Trophoblast cell (in vitro differentiated cells and primary cell): ENCODE measurements around the gene MCM8.

Experiments used
- DNase-seq, 2 donors: peaks; one replicate each; pipeline ENCODE4 v3.0.0-alpha.2; 2016
- H2AFZ ChIP-seq: 2 replicates; pipeline ENCODE4 v1.6.1; 2013; ENCODE audit warnings: low read length, moderate library complexity, mild to moderate bottlenecking; ENCODE audit not compliant: insufficient read depth, poor library complexity
- H2AK5ac ChIP-seq: 2 replicates; pipeline ENCODE4 v1.6.1; 2013; ENCODE audit warnings: mild to moderate bottlenecking, low read length
- H2BK120ac ChIP-seq: 2 replicates; pipeline ENCODE4 v1.6.1; 2013; ENCODE audit warnings: low read length, mild to moderate bottlenecking, moderate library complexity; ENCODE audit not compliant: insufficient read depth, poor library complexity
- H2BK12ac ChIP-seq: 2 replicates; pipeline ENCODE4 v1.6.1; 2013; ENCODE audit warnings: mild to moderate bottlenecking, low read length, moderate library complexity
- H2BK5ac ChIP-seq: 2 replicates; pipeline ENCODE4 v1.6.1; 2013; ENCODE audit warnings: low read length, low read depth, moderate library complexity, mild to moderate bottlenecking; ENCODE audit not compliant: poor library complexity
- H3K14ac ChIP-seq: 2 replicates; pipeline ENCODE4 v1.6.1; 2013; ENCODE audit warnings: mild to moderate bottlenecking, low read length
- H3K18ac ChIP-seq: 2 replicates; pipeline ENCODE4 v1.6.1; 2013; ENCODE audit warnings: mild to moderate bottlenecking, low read length
- H3K23ac ChIP-seq: 2 replicates; pipeline ENCODE4 v1.6.1; 2013; ENCODE audit warnings: low read length
- H3K27ac ChIP-seq: 2 replicates; pipeline ENCODE4 v1.5.1; 2013; ENCODE audit warnings: low read depth, mild to moderate bottlenecking, inconsistent platforms, low read length, moderate library complexity
- H3K27me3 ChIP-seq: 2 replicates; pipeline ENCODE4 v1.6.1; 2013; ENCODE audit warnings: inconsistent platforms, mild to moderate bottlenecking, low read length, moderate library complexity; ENCODE audit not compliant: insufficient read depth
- H3K36me3 ChIP-seq, 2 experiments: 1 replicate in 1 of 2; 2 replicates in 1 of 2; pipeline ENCODE4 v1.6.1; 2013; ENCODE audit warnings: low read length in 2 of 2, mild to moderate bottlenecking in 2 of 2, moderate library complexity in 1 of 2; ENCODE audit not compliant: insufficient read depth in 2 of 2, control insufficient read depth in 1 of 2
- H3K4ac ChIP-seq: 2 replicates; pipeline ENCODE4 v1.6.1; 2013; ENCODE audit warnings: low read depth, mild to moderate bottlenecking, low read length, moderate library complexity
- H3K4me1 ChIP-seq, 2 experiments: 1 replicate in 1 of 2; 2 replicates in 1 of 2; pipeline ENCODE4 v1.6.1; 2013; ENCODE audit warnings: low read length in 2 of 2, mild to moderate bottlenecking in 2 of 2, moderate library complexity in 1 of 2; ENCODE audit not compliant: insufficient read depth in 2 of 2, control insufficient read depth in 1 of 2
- H3K4me2 ChIP-seq: 2 replicates; pipeline ENCODE4 v1.6.1; 2013; ENCODE audit warnings: inconsistent platforms, mild to moderate bottlenecking, low read length, moderate library complexity
- H3K4me3 ChIP-seq: 2 replicates; pipeline ENCODE4 v1.5.1; 2013; ENCODE audit warnings: mild to moderate bottlenecking, low read depth, low read length, inconsistent platforms
- H3K79me1 ChIP-seq: one replicate; pipeline ENCODE4 v1.6.1; 2013; ENCODE audit warnings: low read length
- H3K79me2 ChIP-seq: 2 replicates; pipeline ENCODE4 v1.6.1; 2013; ENCODE audit warnings: low read length, mild to moderate bottlenecking; ENCODE audit not compliant: control insufficient read depth, insufficient read depth, poor library complexity
- H3K9ac ChIP-seq: 2 replicates; pipeline ENCODE4 v1.6.1; 2013; ENCODE audit warnings: mild to moderate bottlenecking, low read length
- H3K9me3 ChIP-seq: 2 replicates; pipeline ENCODE4 v1.6.1; 2013; ENCODE audit warnings: low read depth, mild to moderate bottlenecking, control low read depth, inconsistent platforms, low read length; ENCODE audit not compliant: insufficient read depth
- H4K12ac ChIP-seq: 2 replicates; pipeline ENCODE4 v1.6.1; 2013; ENCODE audit warnings: low read depth, mild to moderate bottlenecking, low read length, moderate library complexity
- H4K8ac ChIP-seq: 2 replicates; pipeline ENCODE4 v1.6.1; 2013; ENCODE audit warnings: low read depth, mild to moderate bottlenecking, low read length, moderate library complexity
- H4K91ac ChIP-seq: one replicate; pipeline ENCODE4 v1.6.1; 2013; ENCODE audit warnings: low read depth, mild to moderate bottlenecking, low read length, moderate library complexity
- WGBS: extraction: QIAGEN DNeasy Blood & Tissue Kit; methylation state at CpG from one replicate; pipeline ENCODE4 v1.1.7; 2013; ENCODE audit warnings: missing lambda C conversion rate; ENCODE audit not compliant: insufficient read length, insufficient coverage; ENCODE audit errors: extremely low coverage; 5-methylcytosine and 5-hydroxymethylcytosine counted together

MCM8 gene

DNA sequence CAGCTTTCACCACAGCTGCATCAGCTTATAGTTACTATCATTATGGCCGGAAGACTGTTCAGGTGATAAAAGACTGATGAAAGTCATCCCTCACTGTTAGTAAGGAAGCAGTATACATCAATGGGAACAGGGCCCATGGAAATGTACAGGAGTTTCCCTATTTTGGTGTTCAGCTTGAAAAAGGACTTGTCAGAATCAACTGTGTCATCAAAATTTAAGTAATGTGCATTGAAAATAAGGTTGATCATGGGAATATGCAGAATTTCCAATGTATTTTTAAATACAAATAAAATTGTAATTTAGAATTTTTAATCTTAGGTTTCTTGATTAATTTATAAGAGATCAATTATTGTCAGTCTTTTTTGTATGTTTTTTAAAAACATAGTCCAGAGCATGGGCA lies 86.6 kb downstream of the MCM8 start:
- H3K27ac ChIP-seq: no peak overlapping the region
- no peak overlapping the region for H4K91ac ChIP-seq
- H3K79me2 ChIP-seq: no peaks in the 10 kb centered on the region
- no peak overlapping the region for H2AFZ ChIP-seq
- no peak overlapping the region for H3K14ac ChIP-seq
- no peaks in the 10 kb centered on the region for H3K9me3 ChIP-seq
- no peak overlapping the region for H2BK120ac ChIP-seq
- H3K9ac ChIP-seq: no peak overlapping the region
- H3K4me1 ChIP-seq: no peaks in the 10 kb centered on the region
- no peak overlapping the region for H3K4ac ChIP-seq
- no CpG with 5 or more reads among the region's 1 CpG for WGBS
- no peak overlapping the region for H3K23ac ChIP-seq
- H3K4me2 ChIP-seq: no peak overlapping the region
- H3K27me3 ChIP-seq: no peaks in the 10 kb centered on the region
- no peak overlapping the region for H2BK12ac ChIP-seq
- no peak overlapping the region for H3K18ac ChIP-seq
- H3K4me3 ChIP-seq: no peak overlapping the region
- H2BK5ac ChIP-seq: no peak overlapping the region
- no peak for DNase-seq
- H3K79me1 ChIP-seq: no peaks in the 10 kb centered on the region
- no peak overlapping the region for H4K12ac ChIP-seq
- no peak overlapping the region for H2AK5ac ChIP-seq
- no peak overlapping the region for H4K8ac ChIP-seq
- H3K36me3 ChIP-seq: peaks cover 24 to 35% of the 10 kb centered on the region in 2 experiments

DNA sequence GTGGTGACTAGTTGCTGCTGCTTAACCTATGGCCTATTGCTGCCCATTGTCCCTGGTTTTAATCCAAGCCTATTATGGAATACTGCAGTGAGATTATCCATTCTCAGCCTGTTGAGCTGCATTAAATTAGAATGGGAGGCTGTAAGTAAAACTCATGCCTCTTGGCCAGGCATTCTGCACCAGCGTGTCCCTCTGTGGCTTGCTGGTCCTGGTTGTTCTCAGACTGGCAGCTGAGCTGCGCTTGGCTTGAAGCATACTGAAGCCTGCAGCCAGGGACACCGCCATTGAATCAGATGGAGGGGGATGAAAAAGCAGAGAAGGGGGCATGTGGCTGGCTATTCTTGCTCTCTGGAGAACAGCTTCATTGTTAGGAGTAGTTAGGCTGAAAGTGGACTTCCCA lies 87.8 kb downstream of the MCM8 start:
- Histone ChIP-seq H3K79me2 (no peaks in the 10 kb centered on the region), H3K23ac (no peak overlapping the region), H3K4me1 (no peaks in the 10 kb centered on the region), H2BK120ac (no peak overlapping the region), H3K36me3 (peaks cover 30 to 39% of the 10 kb centered on the region in 2 experiments), H3K27me3 (no peaks in the 10 kb centered on the region), H3K79me1 (no peaks in the 10 kb centered on the region), H3K9me3 (no peaks in the 10 kb centered on the region), H4K12ac (no peak overlapping the region), H2BK5ac (no peak overlapping the region), H2AK5ac (no peak overlapping the region), H3K9ac (no peak overlapping the region), H3K4me2 (no peak overlapping the region), H3K18ac (no peak overlapping the region), H4K91ac (no peak overlapping the region), H3K4ac (no peak overlapping the region), H4K8ac (no peak overlapping the region), H3K27ac (no peak overlapping the region), H2AFZ (no peak overlapping the region), H2BK12ac (no peak overlapping the region), H3K4me3 (no peak overlapping the region), H3K14ac (no peak overlapping the region)
- WGBS: no CpG with 5 or more reads among the region's 3 CpGs
- DNase-seq: no peak

DNA sequence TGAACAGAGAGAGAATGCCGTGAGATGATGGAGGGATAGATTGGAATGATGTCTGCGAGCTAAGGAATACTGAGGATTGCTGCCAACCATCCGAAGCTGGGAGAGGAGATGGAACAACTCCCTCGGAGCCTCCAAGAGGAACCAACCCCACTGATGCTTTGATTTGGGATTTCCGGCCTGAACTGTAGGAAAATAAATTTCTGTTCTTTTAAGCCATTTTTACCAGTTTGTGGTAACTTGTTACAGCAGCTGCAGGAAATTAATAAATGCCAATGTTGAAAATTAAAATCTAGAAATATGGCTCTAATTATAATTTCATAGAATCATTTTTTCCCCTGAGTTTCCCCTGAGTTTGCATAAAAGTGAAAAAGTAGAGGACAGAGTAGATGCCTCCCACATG lies 89.3 kb downstream of the MCM8 start:
- no CpG with 5 or more reads among the region's 5 CpGs for WGBS
- Histone ChIP-seq H2AFZ (no peak overlapping the region), H3K79me1 (no peaks in the 10 kb centered on the region), H3K27ac (no peak overlapping the region), H2BK5ac (no peak overlapping the region), H3K4me3 (no peak overlapping the region), H2AK5ac (no peak overlapping the region), H3K9ac (no peak overlapping the region), H3K4me1 (no peaks in the 10 kb centered on the region), H3K36me3 (peaks cover 29 to 37% of the 10 kb centered on the region in 2 experiments), H3K79me2 (no peaks in the 10 kb centered on the region), H2BK120ac (no peak overlapping the region), H4K12ac (no peak overlapping the region), H3K14ac (no peak overlapping the region), H3K9me3 (peaks cover 1% of the 10 kb centered on the region), H3K27me3 (no peaks in the 10 kb centered on the region), H4K91ac (no peak overlapping the region), H3K4me2 (no peak overlapping the region), H3K4ac (no peak overlapping the region), H3K23ac (no peak overlapping the region), H2BK12ac (no peak overlapping the region), H3K18ac (no peak overlapping the region), H4K8ac (no peak overlapping the region)
- no peak for DNase-seq

DNA sequence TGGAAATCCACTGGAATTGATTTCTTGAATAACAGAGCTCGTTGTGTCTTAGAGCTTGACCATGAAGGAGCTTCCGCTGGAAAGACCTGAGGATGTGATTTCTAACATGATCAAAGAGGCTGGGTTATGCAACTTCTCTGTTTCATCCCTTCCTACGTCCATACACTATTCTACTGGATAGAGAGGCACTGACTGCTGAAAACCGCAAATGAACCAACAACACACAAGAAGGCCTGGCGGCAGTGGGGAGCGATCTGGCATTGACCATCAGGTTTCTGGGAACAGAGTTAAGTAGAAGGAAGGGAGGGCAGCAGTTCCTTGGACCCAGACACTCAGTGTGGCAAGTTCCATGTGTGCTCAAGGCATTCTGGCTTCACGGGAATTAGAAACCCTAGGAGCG lies 90.1 kb downstream of the MCM8 start:
- H3K9ac ChIP-seq: no peak overlapping the region
- H2BK120ac ChIP-seq: no peak overlapping the region
- no peak overlapping the region for H4K8ac ChIP-seq
- H3K14ac ChIP-seq: no peak overlapping the region
- H3K79me2 ChIP-seq: no peaks in the 10 kb centered on the region
- no peaks in the 10 kb centered on the region for H3K4me1 ChIP-seq
- no peak overlapping the region for H3K27ac ChIP-seq
- no peak overlapping the region for H4K91ac ChIP-seq
- no peak for DNase-seq
- no CpG with 5 or more reads among the region's 8 CpGs for WGBS
- no peak overlapping the region for H3K23ac ChIP-seq
- peaks cover 1% of the 10 kb centered on the region for H3K9me3 ChIP-seq
- H3K27me3 ChIP-seq: no peaks in the 10 kb centered on the region
- H2AFZ ChIP-seq: no peak overlapping the region
- no peak overlapping the region for H2AK5ac ChIP-seq
- H3K4me2 ChIP-seq: no peak overlapping the region
- H3K4me3 ChIP-seq: no peak overlapping the region
- H2BK5ac ChIP-seq: no peak overlapping the region
- no peaks in the 10 kb centered on the region for H3K79me1 ChIP-seq
- H2BK12ac ChIP-seq: no peak overlapping the region
- no peak overlapping the region for H4K12ac ChIP-seq
- H3K36me3 ChIP-seq: peaks cover 29 to 37% of the 10 kb centered on the region in 2 experiments
- no peak overlapping the region for H3K4ac ChIP-seq
- no peak overlapping the region for H3K18ac ChIP-seq
